Measurements from ENCODE around the gene GPI.

The GPI gene

DNA sequence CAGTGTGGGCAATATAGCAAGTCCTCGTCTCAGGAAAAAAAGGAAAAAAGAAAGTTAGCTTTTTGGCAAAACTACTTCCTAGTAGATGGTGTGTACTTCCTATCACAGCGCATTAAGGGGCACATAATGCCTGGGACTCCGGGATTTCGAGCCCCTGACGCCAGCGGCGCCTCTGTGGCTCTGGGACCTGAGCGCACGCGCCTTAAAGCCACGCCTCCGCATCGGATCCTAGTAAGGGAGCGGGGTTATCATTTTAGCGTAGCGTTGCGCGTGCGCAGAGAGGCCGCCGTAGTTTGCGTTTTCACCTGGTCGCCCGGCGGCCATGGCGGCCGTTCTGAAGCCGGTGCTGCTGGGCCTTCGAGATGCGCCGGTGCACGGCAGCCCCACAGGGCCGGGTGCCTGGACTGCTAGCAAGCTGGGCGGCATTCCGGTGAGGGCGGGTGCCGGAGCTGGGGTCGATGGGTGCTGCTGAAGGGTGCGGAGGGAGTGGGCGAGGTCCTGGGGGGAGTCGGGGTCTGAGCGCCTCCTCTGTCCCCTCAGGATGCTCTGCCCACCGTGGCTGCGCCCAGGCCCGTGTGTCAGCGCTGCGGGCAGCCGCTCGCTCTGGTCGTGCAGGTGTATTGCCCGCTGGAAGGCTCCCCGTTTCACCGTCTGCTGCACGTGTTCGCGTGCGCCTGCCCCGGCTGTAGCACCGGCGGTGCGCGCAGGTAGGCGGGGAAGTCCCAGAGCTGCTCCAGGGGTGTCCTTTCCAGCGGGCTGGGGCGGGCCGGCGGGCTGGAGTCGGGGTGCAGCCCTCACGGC is 39.3 kb downstream of the GPI start, which contains the start of gene PDCD2L:
TSS of gene PDCD2L (plus strand) at position 291 of the 801 bp plus-strand sequence. CDS start at position 323, 32 bp downstream.
- peak; percentile 74 to 86 (median 84) for DNase-seq (ENCODE audit: low read depth in 2 of 3, low spot score in 2 of 3)

DNA sequence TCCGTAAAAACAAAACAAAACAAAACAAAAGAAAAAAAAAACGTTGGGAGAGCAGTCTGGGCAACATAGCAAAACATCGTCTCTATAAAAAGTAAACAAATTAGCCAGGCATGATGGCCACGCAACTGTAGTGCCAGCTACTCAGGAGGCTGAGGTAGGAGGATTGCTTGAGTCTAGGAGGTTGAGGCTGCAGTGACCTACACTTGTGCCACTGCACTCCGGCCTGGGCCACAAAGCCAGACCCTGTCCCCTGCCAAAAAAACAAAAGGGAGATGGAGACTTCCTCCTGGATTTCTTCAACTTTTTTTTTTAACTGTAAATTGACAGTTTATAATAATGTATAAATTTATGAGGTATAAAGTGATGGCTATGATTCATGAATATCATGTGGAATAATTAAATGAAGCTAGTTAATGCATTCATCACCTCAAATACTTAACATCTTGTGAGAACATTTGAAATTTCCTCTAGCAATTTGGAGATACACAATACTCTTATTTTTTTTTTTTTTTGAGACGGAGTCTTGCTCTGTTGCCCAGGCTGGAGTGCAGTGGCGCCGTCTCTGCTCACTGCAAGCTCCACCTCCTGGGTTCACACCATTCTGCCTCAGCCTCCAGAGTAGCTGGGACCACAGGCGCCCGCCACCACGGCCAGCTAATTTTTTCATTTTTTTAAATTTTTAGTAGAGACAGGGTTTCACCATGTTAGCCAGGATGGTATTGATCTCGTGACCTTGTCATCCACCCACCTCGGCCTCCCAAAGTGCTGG is 41.1 kb downstream of the GPI start:
- no peak for DNase-seq (ENCODE audit: low read depth in 2 of 3, low spot score in 2 of 3)

DNA sequence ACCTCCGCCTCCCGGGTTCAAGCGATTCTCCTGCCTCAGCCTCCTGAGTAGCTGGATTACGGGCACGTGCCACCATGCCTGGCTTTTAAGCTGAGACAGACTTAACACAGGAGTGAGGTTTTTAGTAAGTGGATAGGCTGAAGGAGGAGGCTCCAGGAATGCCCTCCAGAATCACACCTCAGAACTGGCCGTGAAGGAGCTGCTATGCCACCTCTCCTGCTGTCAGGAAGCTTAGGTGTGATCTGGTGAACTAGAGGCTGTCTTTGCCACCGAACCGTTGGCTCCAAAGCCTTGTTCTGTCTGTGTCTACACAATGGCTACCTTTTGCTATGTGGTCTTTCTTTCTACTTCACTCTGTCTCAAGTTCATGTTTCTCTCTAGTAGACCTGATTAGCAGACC is 43.4 kb downstream of the GPI start:
- no peak for DNase-seq (ENCODE audit: low read depth in 2 of 3, low spot score in 2 of 3)

DNA sequence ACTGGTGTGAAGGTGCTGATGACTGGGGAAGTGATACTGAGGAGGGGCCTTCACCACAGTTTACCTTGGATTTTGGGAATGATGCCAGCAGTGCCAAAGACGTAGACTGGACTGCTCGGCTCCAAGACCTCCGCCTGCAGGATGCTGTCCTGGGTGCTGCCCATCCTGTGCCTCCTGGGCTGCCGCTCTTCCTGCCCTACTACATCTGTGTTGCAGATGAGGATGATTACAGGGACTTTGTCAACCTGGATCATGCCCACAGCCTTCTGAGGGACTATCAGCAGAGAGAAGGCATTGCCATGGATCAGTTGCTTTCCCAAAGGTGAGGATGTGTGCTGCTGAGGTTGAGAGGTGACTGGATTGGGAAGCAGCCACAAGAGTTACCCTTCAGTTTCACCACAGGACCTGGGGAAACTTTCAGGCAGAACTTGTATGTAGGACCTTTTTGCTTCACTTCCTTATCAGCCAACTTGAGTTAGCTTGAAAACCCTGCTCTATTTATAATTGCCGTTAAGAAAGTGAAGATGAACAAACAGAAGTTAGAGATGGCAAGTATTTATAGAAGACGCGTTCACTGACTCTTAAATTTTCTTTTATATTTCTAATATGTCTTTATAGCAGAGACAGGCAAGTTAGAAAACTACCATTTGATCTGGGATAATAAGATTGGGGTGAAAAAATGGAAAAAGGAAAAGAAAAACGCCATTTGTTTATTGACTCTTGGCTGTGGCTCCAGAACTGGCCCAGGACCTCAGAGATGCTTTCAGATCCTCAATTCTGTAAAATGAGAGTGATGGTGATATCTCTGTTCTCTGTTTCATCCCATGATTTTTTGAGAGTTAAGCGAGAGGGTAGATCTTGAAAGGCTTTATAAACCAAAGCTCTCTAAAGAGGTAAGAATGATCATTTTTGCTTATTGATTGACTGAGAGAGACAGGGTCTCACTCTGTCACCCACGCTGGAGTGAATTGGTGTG is 44.5 kb downstream of the GPI start:
- DNase-seq (ENCODE audit: low read depth in 2 of 3, low spot score in 2 of 3): no peak

DNA sequence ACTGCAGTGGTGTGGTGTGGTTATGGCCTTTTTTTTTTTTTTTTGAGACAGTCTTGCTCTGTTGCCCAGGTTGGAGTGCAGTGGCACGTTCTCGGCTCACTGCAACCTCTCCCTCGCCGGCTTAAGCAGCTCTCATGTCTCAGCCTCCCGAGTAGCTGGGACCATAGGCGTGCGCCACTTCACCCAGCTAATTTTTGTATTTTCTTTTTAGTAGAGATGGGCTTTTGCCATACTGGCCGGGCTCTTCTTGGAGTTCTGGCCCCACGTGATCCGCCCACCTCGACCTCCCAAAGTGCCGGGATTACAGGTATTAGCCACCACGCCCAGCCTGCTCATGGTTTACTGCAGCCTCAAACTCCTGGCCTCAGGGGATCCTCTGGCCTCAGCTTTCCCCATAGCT is 46.2 kb downstream of the GPI start:
- no peak for DNase-seq (ENCODE audit: low read depth in 2 of 3, low spot score in 2 of 3)

DNA sequence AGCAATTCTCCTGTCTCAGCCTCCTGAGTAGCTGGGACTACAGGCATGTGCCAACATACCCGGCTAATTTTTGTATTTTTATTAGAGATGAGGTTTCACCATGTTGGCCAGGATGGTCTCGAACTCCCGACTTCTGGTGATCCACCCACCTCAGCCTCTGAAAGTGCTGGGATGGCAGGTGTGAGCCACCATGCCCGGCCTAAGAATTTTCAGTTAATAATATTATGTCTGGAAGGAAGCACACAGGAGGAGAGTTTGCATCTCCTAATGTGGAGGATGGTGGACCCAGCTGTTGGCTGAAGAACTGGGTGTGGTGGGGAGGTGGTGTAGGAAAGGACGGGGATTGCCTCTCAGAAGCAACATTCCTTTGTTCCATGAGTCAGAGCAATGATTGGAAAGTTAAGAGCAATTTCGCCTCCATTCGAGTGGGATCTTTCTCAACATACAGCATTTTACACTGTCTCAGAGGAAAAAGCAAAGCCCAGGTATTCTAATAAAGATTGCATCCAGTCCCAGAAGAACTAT is 51.1 kb downstream of the GPI start:
- no peak for DNase-seq (ENCODE audit: low read depth in 2 of 3, low spot score in 2 of 3)

DNA sequence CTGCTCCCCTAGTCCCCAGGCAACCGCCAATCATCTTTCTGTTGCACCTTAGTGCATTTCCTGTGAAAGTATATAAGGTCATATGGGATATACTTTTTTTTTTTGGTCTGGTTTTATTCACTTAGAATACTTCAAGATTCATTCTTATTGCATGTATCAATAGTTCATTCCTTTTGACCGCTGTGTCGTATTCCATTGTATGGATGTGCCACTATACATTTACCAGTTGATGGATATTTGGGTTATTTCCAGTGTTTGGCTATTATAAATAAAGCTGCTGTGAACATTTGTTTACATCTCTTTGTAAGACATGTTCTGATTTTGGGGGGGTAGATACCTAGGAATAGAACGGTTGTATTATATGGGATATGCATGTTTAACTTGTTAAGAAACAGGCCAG is 53.3 kb downstream of the GPI start:
- DNase-seq (ENCODE audit: low read depth in 2 of 3, low spot score in 2 of 3): no peak

DNA sequence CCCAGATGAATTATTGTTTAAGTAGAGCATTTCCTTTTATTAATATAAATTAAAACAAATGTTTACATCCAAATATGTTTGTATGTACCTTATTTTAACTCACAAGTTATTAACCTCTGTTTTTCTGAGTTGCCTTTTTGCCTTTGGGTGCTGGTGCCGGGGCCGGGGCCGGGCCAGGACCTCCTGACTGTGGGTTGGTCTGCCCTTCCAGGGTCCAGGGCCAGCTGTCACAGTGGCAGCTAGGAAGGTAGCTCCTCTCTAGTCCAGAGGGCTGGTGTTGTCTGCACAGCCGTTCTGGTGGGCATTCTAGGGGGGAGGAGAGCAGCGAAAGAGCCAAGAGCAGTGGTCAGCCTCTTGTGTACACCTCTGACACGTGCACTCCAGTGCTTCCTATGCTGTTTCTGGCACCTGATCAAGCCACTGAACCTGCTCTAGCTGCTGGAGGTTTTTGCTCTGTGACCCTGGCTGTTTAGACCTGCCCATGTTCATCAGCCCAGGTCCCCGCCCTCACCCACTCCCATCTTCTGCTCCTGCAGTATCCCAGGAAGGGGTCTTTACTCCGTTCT is 61.2 kb downstream of the GPI start:
- no peak for DNase-seq (ENCODE audit: low read depth in 2 of 3, low spot score in 2 of 3)

DNA sequence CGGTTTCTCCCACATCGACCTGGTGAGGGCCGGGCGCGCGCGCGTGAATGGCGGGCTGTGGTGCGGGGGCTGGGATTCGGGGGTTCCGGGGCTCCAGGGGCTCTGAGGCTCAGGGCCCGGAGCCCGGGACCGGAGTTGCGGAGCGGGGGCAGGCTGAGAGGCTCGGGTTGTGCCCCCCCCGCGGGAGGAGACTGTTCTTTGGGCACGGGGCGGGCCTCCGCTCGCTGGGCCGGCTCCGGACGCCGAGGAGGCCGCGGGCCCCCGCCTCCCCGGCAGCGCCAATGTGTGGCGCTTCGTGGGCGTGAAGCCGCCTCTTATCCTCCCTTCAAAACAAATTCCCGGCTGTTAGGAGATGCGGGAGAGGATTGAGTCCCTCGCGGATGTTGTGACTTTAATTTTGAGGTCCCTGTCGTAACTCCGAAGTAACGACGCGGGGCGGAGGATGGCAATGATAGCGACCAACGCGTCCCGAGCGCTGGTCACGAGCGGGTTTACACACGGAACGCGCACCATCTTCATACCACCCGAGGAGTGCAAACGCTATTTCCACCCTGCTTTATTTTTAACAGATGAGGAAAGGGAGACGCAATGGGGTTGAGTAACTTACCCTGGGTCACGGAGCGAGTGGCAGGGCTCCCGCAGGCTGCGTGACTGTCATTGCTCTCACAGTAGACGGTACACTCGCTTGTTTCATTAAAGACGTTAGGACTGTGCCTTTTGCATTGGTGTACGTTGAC is 63.7 kb downstream of the GPI start:
- DNase-seq (ENCODE audit: low read depth in 2 of 3, low spot score in 2 of 3): peak in 2 of 3 experiments; percentile 19 to 20

DNA sequence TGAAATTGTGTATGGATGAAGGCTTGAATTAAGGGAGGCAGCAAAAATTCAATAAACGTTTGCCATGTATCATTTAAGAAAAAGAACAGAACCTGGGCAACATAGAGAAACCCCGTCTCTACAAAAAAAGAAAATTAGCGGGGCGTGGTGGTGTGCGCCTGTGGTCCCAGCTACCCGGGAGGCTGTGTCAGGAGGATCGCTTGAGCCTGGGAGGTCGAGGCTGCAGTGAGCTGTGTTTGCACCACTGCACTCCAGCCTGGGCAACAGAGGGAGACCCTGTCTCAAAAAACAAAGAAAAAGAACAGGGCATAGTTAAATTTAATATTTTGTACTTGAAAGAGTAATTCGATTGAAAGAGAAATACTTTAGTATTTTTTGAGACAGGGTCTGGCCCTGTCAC is 64.6 kb downstream of the GPI start:
- no peak for DNase-seq (ENCODE audit: low read depth in 2 of 3, low spot score in 2 of 3)

DNA sequence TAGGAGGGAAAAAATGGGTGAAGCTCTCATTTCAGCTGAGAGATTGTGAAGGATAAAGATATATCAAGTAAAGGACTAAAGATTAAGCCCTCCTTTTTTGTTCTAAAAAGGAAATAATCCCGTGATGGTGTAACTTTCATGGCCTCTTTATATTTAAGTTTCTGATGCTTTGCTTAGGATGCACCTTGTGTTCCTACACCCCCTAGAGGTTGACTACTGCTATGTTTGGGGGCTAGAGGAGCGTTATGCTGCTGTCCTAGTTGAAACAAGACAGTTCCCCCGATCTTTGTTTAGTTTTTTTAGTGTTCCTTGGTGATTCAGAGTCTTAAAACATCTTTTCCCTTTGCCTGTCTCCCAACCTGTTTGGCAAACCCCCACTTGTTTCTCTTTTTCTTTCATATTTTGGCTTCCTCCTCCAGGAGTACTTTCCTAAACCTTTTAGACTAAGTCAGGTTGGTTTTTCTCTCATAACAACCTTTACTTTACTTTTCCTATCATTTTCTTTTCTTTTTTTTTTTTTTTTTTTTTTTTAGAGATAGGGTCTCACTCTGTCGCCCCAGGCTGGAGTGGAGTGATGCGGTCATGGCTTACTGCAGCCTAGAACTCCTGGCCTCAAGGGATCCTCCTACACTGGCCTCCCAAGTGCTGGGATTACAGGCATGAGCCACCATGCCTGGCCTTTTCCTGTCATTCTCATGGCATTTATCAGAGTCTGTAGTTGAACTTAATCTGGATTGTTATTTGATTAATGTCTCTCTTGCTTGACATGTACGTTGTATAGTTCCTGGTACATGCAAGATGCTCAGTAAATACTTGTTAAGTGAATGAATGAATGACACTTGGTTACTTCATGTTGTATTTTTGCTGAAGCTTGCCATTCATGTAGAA is 66.0 kb downstream of the GPI start:
- DNase-seq (ENCODE audit: low read depth in 2 of 3, low spot score in 2 of 3): no peak

DNA sequence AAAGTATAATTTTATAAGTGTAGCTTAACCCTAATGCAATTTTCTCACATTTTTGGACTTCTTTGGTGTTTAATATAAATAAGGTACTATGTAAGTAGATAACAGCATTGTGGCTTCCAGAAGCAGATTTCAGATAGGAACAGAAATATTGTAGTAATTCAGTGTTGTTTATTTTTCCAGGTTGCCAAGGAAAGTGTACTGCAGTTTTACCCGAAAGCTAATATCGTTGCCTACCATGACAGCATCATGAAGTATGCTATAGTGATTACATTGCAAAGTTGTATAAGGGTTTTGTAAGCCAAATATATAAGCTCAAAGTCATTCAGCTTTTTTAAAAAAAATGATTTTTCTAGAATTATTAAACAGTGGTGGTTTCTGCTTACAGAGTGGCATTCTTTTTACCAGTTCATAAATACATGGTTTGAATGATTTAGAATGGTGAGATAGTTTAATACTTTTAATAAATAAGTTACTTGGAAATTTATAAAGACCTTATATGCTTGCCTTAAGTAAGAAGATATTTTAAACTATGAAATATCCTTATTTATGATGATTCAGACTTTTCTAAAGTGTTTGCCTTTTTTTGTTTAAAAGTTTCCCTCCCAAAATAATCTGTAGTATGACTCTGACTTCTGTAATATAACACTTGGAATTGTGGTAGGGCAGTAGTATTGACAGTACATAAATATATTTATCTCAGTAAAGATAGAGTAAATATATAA is 66.8 kb downstream of the GPI start:
- no peak for DNase-seq (ENCODE audit: low read depth in 2 of 3, low spot score in 2 of 3)

DNA sequence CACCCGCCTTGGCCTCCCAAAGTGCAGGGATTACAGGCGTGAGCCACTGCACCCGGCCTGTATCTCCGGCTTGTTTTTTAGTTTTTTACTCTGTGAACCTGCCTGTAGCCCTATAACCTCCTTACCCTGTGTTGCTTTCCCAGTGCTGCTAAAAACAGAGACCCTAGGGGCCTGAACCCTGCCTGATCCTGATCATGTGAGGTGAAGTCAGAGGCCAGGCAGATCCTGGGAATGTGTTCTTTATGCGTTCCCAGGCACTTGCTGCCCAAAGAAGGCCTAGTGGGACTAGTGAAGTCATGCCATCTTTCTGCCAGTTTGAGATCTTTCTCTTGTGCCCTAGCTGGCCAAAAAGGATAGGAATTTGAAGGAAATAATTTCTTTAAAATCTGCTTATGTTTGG is 67.8 kb downstream of the GPI start:
- DNase-seq (ENCODE audit: low read depth in 2 of 3, low spot score in 2 of 3): no peak

DNA sequence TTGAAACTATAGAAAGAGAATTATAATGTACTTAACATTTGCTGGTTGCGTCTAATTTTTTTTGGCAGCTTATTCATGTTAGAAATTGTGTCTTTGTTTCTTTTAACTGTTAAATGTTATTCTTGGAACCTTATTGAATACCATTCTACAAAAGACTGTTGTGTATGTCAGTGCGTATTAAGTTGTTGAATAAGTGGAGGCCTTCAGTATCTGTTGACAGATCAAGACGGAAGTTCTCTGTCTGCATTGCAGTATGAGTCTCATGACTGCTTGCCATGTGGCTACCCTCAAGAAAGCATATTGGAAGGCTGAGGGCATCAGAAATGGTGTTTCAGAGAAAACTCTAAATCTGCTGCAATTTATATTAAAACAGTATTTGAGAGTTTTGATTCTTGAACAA is 71.7 kb downstream of the GPI start:
- DNase-seq (ENCODE audit: low read depth in 2 of 3, low spot score in 2 of 3): no peak

DNA sequence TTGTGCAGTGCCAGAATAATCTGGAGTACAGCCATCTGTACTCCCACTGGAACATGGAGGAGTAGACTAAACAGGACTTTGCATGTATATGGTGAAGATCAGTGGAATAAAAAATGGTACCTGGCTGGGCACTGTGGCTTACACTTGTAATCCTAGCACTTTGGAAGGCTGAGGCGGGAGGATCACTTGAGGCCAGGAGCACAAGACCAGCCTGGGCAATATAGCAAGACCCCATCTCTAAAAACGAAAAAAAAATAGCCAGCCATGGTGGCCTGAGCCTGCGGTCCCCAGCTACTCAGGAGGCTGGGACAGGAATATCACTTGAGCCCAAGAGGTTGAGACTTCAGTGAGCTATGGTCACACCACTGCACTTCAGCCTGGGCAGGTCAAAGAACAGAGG is 83.2 kb downstream of the GPI start:
- no peak for DNase-seq (ENCODE audit: low read depth in 2 of 3, low spot score in 2 of 3)

Measured in activated CD8-positive, alpha-beta memory T cell treated with anti-CD3 and anti-CD28 coated beads for 48 hours (primary cell).